HEK293T (cell line): ENCODE data around the gene CXCR2.

Experiments
- BHLHE40 ChIP-seq: fragments of 450-650 bp; IDR thresholded peaks from 2 replicates; pipeline ENCODE4 v1.6.1; 2016; ENCODE audit warnings: mild to moderate bottlenecking, moderate library complexity, borderline replicate concordance
- FOXA1 ChIP-seq: fragments of 450-650 bp; IDR thresholded peaks from 2 replicates; pipeline ENCODE4 v1.6.1; 2016; ENCODE audit warnings: mild to moderate bottlenecking
- FOXK2 ChIP-seq: fragments of 450-650 bp; IDR thresholded peaks from 2 replicates; pipeline ENCODE4 v1.6.1; 2016; ENCODE audit warnings: mild to moderate bottlenecking
- FOXM1 ChIP-seq: fragments of 450-650 bp; IDR thresholded peaks from 2 replicates; pipeline ENCODE4 v1.6.1; 2017; ENCODE audit warnings: mild to moderate bottlenecking, borderline replicate concordance
- HDGF ChIP-seq: fragments of 450-650 bp; IDR thresholded peaks from 2 replicates; pipeline ENCODE4 v1.6.1; 2017; ENCODE audit warnings: antibody characterized with exemption, borderline replicate concordance
- LEF1 ChIP-seq: fragments of 450-650 bp; IDR thresholded peaks from 2 replicates; pipeline ENCODE4 v1.6.1; 2017; ENCODE audit warnings: mild to moderate bottlenecking, borderline replicate concordance
- SP1 ChIP-seq: fragments of 450-650 bp; IDR thresholded peaks from 2 replicates; pipeline ENCODE4 v1.6.1; 2017
- SUZ12 ChIP-seq: fragments of 450-650 bp; IDR thresholded peaks from 2 replicates; pipeline ENCODE4 v1.6.1; 2016; ENCODE audit warnings: mild to moderate bottlenecking
- TARDBP ChIP-seq: fragments of 450-650 bp; IDR thresholded peaks from 2 replicates; pipeline ENCODE4 v1.6.1; 2016
- ZNF384 ChIP-seq: fragments of 450-650 bp; IDR thresholded peaks from 2 replicates; pipeline ENCODE4 v1.6.1; 2016
- TF ChIP-seq, protein P1 (sequence below): fragments of 450-650 bp; IDR thresholded peaks from 2 replicates; pipeline ENCODE4 v1.6.1; 2016

GRCh38 chr2:218123986-218124385 lies 1.8 kb upstream of the CXCR2 start:
- TF ChIP-seq SUZ12 (no peak), SP1 (no peak), FOXK2 (no peak), LEF1 (no peak), FOXM1 (no peak), HDGF (no peak), FOXA1 (no peak), BHLHE40 (no peak), TARDBP (no peak), ZNF384 (no peak)
- TF ChIP-seq, protein P1, sequence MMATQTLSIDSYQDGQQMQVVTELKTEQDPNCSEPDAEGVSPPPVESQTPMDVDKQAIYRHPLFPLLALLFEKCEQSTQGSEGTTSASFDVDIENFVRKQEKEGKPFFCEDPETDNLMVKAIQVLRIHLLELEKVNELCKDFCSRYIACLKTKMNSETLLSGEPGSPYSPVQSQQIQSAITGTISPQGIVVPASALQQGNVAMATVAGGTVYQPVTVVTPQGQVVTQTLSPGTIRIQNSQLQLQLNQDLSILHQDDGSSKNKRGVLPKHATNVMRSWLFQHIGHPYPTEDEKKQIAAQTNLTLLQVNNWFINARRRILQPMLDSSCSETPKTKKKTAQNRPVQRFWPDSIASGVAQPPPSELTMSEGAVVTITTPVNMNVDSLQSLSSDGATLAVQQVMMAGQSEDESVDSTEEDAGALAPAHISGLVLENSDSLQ = no peak
